ENCODE data around the gene CCDC117.

DNA sequence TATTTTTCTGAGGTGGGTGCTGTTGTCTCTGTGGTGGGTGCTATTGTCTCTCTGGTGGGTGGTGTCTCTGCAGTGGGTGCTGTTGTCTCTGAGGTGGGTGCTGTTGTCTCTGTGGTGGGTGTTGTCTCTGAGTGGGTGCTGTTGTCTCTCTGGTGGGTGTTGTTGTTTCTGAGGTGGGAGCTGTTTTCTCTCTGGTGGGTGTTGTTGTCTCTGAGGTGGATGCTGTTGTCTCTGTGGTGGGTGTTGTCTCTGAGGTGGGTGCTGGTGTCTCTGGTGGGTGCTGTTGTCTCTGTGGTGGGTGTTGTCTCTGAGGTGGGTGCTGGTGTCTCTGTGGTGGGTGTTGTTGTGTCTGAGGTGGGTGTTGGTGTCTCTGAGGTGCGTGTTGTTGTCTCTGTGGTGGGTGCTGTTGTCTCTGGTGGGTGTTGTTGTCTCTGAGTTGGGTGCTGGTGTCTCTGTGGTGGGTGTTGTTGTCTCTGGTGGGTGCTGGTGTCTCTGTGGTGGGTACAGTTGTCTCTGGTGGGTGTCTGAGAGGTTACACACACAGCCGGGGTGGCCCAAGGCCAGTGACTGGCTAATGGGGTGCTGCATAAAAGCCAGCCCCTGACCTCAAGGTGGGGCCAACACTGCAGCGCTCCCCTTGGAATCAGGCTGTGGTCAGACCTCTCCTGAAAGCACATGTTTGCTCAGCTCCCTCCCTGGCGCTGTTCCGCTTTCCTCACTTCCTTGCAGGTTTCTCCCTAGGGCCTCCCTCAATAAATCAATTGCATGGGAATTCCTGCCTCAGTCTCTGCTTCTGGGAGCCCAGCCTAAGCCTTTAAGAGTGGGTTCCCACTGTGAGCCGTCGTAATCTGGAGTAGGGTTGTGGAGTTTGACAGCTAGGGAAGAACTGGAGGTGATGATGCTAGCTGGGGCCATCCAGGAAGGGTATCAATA, 58.9 kb downstream of the CCDC117 start:
- TF ChIP-seq TAF1 (IDR thresholded peaks at IDR 0.05; ENCODE audit: borderline replicate concordance, low read depth, low read length) (no peak), POLR2A (IDR thresholded peaks at IDR 0.05; ENCODE audit: low read depth, low read length) (no peak), POLR2AphosphoS5 (IDR thresholded peaks at IDR 0.05; ENCODE audit: low read depth, low read length) (no peak)

Data from GM12892 (cell line).